Mucosa of descending colon (tissue), 3 donors: ENCODE measurements around the gene AFTPH. TPM values are rescaled to one million over a fixed set of nuclear protein-coding genes. Genes with fewer than 3 reads are reported as not detected.

Experiments used
- ATAC-seq: fragments of 200-7000 bp; cut with Tn5 transposase; one replicate; pipeline ENCODE4 v1.9.1; 2020; ENCODE audit warnings: mild to moderate bottlenecking, moderate library complexity
- DNase-seq, 3 donors: peaks; one replicate each; pipeline ENCODE4 v3.0.0-alpha.2; 2020
- H3K36me3 ChIP-seq: fragments of 200-600 bp; one replicate; pipeline ENCODE4 v1.8.0; 2021; ENCODE audit warnings: low read depth, mild to moderate bottlenecking
- H3K4me1 ChIP-seq: fragments of 200-600 bp; one replicate; pipeline ENCODE4 v1.8.0; 2021; ENCODE audit warnings: low read depth, mild to moderate bottlenecking
- H3K4me3 ChIP-seq: fragments of 200-600 bp; one replicate; pipeline ENCODE4 v1.8.0; 2021; ENCODE audit warnings: mild to moderate bottlenecking
- H3K9me3 ChIP-seq: fragments of 200-600 bp; one replicate; pipeline ENCODE4 v1.8.0; 2021; ENCODE audit warnings: mild to moderate bottlenecking
- intact Hi-C, 2 donors: fragments of 100-400 bp; cut with DNase I in 1 of 2; cut with micrococcal nuclease in 1 of 2; formaldehyde crosslinking; loops; one replicate each; pipeline versions ENCODE4 v1.11.0 to v1.11.1; 2022; cut with DNase I, micrococcal nuclease
- total RNA-seq, 3 donors: library from RNA; stranded (reverse); fragmentation: NEBNext Ultra II Directional in 2 of 3; extraction: Animal tissue kit (Norgen Biotek cat#: 25700) in 2 of 3; gene quantifications; one replicate each; pipeline versions ENCODE4 v1.2.1 to v1.2.4, GENCODE V29; 2021 to 2023
- TF ChIP-seq, protein P1 (sequence below): fragments of 200-600 bp; IDR thresholded peaks from one replicate; pipeline ENCODE4 v1.8.0; 2022; ENCODE audit warnings: antibody characterized with exemption, mild to moderate bottlenecking
- donor health status: DM: no; HTN: no; CAD: no; lungs with moderate emphysema.
- donor health status: DM: no; HTN: no; CAD: no.
- donor health status: DM: no; HTN: yes; CAD: no.

The AFTPH gene
- total RNA-seq, 3 donors from 2014 or later = 45.9 to 61.2 (median 50.4) TPM

DNA sequence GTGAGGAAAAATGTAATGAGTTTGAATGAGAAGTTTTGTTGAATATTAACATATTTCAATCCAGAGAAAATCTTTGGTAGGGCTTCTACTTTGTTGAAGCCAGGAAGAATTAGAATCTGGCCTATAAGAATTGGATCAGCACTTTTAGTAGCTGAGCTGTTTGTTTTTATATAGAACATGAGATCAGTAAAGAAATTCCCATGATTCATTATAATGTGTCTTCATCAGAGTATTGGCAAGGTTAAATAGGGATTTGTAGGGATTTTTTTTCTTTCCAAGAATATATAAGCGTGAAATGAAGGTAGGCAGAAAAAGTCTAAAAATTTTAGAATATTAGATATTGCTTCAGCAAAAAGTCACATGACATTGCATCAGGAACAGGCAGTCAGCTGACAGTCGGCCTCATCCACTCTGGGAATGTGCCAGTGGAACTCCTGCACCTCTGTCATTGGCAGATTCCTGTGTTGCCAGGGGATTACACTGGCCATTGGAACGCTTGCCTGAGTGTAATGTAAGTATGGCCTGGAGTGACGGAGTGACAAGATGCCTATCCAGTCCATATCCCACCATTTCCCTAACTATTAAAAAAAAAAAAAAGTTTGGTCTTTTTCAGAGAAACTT lies 69.0 kb downstream of the AFTPH start:
- Histone ChIP-seq H3K36me3 (no peaks in the 10 kb centered on the region), H3K4me3 (no peak overlapping the region), H3K9me3 (no peaks in the 10 kb centered on the region), H3K4me1 (peaks cover 9% of the 10 kb centered on the region)
- ATAC-seq (no peak), DNase-seq (no peak)
- TF ChIP-seq, protein P1, sequence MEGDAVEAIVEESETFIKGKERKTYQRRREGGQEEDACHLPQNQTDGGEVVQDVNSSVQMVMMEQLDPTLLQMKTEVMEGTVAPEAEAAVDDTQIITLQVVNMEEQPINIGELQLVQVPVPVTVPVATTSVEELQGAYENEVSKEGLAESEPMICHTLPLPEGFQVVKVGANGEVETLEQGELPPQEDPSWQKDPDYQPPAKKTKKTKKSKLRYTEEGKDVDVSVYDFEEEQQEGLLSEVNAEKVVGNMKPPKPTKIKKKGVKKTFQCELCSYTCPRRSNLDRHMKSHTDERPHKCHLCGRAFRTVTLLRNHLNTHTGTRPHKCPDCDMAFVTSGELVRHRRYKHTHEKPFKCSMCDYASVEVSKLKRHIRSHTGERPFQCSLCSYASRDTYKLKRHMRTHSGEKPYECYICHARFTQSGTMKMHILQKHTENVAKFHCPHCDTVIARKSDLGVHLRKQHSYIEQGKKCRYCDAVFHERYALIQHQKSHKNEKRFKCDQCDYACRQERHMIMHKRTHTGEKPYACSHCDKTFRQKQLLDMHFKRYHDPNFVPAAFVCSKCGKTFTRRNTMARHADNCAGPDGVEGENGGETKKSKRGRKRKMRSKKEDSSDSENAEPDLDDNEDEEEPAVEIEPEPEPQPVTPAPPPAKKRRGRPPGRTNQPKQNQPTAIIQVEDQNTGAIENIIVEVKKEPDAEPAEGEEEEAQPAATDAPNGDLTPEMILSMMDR = no peak
- intact Hi-C loops = no loop called here

DNA sequence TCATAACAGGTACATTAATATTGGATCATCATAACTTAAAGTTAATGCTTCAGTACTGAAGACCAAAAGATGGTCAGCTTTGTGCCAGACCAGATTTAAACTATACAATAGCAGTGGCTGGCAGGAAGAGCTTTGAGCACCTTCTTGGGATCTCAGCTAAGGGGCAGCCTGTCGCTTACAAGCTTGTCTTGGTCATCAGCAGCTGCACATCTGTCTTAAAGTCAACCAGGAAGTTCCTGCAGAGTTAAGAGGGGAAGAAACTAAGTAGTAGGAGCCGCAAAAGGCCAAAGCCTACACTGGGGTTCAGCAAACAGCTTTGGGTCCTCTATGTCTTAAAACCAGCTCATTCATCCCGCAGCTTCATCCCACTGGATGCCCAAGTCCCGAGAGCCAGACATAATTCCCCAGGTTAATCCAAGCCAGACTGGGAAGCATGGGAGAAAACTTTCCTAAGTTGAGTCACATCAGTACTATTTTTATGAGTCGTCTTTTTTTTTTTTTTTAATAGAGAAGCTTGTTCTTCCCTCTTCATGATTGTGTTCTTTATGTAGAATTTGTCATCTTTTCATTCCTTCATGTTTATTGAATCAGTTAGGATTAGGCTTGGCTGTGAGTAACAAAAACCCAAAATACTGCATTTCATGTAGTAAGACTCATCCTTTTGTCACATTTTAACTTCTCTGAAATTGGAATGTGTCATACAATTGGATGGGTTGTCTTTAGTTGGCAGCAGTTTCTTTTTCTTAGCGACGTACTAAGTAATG lies 70.3 kb downstream of the AFTPH start:
- intact Hi-C loops = no loop called here
- Histone ChIP-seq H3K36me3 (no peaks in the 10 kb centered on the region), H3K9me3 (no peaks in the 10 kb centered on the region), H3K4me3 (no peak overlapping the region), H3K4me1 (peaks cover 12% of the 10 kb centered on the region)
- DNase-seq = no peak
- ATAC-seq = no peak
- TF ChIP-seq, protein P1 = no peak

DNA sequence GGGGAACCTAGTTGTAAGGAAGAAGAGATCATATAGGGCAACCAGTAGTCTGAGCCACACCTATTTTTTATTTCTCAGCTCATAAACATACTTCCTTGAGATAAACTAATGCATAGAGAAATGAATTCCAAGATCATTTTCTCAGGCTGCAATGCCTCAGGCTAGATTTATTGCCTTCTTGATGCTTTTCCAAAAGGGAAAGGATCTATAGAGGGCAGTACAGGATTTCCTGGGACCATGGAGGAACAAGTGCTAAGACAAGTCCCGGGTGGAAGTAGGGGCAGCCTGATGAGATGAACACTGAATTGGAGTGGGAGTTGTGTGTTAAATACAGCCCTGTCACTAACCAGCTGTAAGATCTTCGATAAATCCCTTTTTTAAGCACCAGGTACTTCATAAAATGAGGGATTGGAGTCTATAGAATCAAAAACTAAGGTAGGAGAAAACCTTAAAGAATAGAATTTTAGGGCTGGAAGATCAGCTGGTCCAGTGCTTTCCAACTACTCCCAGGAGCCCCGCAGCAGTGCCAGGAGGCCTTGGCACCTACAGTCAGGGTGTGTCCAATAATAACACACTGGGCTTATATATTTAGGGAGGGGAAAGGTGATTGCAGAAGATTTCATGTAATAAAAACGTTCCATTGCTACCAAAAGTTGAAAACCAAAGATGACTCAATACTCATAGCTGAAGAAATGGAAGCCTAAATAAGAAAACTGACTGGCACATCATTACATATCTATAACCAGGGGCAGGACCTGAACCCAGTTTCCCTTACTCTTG lies 71.5 kb downstream of the AFTPH start:
- Histone ChIP-seq H3K4me3 (no peak overlapping the region), H3K4me1 (peaks cover 22% of the 10 kb centered on the region), H3K9me3 (no peaks in the 10 kb centered on the region), H3K36me3 (no peaks in the 10 kb centered on the region)
- TF ChIP-seq, protein P1 = peak; percentile 8
- DNase-seq (peak in 1 of 3 donors; percentile 45), ATAC-seq (peak; percentile 76)
- intact Hi-C loops = no loop called here

DNA sequence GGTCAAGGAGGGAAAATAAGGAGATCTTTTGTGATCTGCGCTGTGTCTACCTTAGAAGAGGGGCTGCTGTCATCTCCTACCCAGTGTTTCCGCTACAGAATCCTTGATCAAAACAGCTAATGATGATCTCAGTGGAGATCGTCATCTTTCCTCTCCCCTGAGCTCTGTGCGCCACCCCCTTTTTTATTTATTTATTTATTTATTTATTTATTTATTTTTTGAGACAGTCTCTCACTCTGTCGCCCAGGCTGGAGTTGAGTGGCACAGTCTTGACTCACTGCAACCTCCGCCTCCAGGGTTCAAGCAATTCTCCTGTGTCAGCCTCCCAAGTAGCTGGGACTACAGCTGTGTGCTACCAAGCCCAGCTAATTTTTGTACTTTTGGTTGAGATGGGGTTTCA lies 74.1 kb downstream of the AFTPH start:
- TF ChIP-seq, protein P1 = no peak

DNA sequence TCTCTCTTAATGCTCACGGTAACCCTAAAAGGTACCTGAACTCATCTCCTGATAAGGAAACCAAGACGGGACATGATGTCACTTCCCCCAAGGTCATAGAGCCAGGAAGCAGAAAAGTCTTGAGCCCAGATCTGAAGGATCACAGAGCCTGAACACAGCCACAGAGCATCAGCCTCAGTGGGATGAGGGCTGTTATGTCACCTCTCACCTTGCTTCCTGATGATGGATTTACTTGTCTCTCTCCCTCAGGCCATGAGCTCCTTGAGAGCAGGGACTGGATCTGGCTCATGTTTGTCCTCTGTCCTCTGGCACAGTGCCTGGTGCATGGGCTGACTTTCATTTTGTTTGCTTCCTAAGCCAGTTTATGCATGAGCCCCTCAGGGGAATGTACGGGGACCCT lies 75.3 kb downstream of the AFTPH start:
- Histone ChIP-seq H3K9me3 (no peaks in the 10 kb centered on the region), H3K36me3 (no peaks in the 10 kb centered on the region), H3K4me1 (peaks cover 35% of the 10 kb centered on the region), H3K4me3 (no peak overlapping the region)
- DNase-seq = peak in 2 of 3 donors; percentile 63 to 66
- intact Hi-C loops = no loop called here
- ATAC-seq = no peak
- TF ChIP-seq, protein P1 = no peak

More for the DNA sequence above, 74.1 kb downstream of the AFTPH start:
- peaks cover 35% of the 10 kb centered on the region for H3K4me1 ChIP-seq
- ATAC-seq = no peak
- no peaks in the 10 kb centered on the region for H3K9me3 ChIP-seq
- no peak overlapping the region for H3K4me3 ChIP-seq
- H3K36me3 ChIP-seq = no peaks in the 10 kb centered on the region
- intact Hi-C loops = no loop called here
- no peak for DNase-seq
